IPS DF 4.7 (cell line): ENCODE results near the gene CPEB3.

Experiments used
- DNase-seq: peaks from one replicate; pipeline ENCODE4 v3.0.0-alpha.2; 2013; ENCODE audit warnings: low spot score; ENCODE audit errors: extremely low read depth

Gene CPEB3

DNA sequence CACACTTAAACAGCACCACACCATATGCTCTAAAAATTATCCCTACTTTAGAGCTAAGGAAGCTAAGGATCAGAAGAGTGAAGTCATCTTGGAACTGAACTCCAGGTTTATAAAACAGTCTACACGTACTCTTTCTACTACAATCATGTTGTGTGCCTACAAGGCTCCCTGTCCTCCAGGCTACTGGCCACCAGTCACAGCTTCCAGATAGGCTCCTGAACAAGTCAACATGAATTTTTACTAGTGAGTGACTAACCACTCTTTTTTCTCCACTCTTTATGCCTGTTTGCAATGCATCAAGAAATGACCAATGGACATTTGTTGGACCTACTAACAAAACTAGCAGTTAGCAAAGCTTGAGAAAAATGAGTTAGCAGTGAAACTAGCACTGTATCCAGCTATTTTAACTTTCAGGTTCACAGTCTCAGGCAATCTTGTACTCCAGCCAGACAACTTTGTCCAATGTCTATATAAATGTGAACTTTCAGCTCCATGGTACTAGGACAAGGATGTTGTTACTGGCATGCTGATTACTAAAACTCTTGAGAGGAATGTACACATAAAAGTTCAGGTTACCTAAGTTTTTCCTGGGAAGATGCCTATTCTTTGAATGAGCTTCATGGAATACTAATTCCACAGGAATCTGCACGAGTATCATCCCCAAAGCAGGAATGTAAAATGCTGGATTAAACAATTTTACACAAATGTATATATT is 187.3 kb downstream of the CPEB3 start:
- DNase-seq, result no peak

DNA sequence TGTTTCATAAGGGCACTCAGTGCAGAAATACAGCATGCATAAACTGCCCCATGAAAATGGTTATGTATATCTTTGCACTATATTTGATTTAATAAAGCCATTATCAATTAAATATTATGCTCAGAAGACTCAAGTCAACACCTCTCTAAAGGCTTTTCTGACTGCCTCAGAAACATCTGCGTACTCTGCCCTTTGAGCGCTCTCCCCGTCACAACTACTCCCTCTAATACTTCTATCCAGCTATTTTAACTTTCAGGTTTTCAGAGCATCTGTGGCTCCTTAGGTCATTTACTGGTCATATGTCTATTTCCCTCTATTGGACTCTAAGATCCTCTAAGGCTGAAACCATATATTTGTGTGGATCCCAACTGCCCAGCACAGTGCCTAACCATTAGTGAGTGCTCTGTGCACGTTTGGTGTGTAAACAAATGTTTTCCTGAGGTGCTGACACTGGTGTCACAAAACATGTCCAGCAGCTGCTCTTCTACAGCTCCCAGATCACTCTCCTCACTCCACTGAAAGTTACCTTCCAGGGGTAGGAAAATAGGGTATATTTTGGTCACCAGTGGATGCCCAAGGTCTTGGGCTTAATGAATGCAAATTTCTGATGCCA is 188.2 kb downstream of the CPEB3 start:
- no peak for DNase-seq

DNA sequence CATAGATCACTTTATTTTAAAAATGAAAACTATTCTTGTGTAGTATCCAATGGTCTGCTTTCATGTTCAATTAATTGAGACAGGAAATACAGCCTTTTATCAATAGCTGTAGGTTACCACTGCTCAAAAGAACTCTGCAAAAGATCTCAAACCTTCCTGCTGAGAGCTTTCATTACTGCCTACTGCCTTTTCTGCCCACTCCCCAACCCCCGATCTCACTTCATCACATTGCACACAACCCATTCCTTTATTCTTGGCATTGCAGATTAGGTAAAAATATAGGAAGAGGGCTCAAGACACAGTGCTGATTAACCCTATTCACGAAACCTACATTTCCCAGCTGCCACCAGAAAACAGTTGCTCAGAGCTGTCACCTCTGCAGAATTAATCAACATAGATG is 195.9 kb downstream of the CPEB3 start:
- DNase-seq, result no peak

DNA sequence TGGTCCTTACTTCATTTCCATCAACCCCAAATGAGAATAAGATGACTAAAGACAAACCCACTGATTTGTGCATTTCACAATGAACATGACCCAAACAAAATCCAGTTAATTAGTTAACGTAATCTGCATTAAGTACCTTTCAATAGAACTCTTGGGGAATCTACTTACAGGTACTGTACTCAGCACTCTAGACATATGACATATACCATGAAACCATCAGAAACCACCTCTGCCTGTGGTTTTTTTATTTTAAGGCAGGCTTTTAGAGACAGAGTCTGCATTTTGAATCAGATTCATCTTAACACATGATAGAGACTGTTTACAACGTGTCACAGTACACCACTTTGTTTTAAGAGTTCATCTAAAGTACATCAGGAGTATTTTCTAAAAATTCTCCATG is 198.9 kb downstream of the CPEB3 start:
- no peak for DNase-seq

DNA sequence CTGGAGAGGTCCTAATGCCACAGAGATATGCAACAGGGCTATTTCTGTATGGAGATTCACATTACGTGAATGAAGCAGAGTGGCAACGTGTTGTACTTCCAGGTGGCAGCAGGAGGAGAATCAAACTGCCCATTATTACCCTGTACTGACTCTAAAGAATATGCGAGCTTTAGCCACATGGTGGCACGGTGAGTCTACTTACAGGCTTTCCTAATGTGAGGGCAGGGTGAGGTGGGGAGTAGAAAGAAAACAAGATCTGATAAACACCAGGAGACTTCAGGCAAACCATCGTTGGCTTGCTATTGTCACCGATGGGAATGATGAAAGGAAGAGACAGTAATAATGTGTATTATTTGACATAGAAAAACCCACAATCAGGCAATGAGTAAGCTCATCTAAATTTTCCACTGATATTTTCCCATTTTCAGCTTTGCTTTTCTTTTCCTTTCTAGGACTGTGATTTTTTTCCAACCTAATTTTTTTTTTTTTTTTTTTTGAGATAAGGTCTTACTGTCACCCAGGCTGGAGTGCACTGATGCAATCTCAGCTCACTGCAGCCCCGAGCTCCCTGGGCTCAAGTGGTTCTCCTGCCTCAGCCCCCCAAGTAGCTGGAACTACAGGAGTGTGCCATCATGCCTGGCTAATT is 203.0 kb downstream of the CPEB3 start:
- DNase-seq, result peak; percentile 68

DNA sequence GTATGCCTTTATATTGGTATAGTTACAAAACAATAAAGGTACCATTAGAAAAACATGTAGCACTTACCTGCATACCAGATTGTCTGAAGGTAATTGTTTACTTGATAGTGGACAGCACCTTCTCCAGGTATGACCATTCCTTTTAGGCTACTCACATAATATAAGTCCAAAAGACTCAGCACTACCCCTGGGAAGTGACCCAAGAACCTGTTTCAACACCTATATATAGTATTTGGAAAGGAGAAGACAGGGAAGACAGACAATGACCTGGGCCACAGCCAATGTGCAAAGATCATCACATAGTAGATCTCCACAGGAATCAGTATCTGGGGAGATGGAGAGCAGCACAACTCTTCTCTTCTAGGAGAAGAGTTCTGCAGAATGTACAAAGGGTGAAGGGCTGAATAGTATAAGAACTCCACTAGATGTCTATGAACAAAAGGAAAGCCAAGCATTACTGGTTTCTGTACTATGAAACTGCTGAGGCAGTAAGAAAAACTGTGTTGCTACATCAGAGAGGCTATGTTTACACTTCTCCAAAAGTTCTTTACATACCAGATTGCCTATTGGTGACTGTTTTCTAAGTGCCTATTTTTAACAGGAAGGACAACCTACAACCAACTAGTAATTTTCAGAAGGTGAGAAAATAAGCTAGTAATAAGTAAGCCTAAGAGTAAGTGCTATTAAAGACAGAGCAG is 208.1 kb downstream of the CPEB3 start:
- DNase-seq, result no peak

DNA sequence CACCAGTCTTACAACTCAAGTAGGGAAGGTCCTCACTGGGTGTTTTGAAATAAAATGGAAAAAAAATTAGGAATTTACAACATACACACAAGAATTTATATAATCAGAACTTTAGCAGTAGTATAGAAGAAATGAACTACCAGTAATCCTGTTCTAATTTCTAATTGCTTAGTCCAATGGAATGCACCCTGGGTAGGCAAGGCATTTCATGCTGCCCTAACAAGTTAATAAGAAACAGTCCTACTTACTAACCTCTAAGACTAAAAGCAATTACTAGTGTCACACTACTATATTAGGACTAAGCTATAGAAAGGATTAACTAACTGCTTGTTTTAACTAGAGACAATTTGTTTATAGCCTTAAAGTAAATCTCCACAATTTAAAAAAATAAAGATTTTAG is 209.2 kb downstream of the CPEB3 start:
- no peak for DNase-seq

DNA sequence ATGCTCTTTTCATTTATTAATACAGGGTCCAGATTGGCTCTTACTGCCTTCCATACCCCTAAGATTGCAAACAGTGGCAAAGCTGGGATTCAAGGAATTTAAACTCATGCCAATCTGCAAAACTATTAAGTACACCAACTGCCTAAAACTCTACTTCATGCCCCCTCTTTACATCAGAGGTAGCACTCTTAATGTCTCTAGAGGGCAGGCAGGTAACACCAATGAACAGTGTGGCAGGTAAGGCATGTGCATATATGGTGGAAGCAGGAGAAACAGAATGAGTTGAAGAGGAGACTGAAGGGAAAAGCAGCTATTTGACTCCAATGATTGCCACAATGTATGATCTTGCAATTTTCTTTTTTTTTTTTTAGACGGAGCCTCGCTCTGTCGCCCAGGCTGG is 210.6 kb downstream of the CPEB3 start:
- DNase-seq, result no peak

DNA sequence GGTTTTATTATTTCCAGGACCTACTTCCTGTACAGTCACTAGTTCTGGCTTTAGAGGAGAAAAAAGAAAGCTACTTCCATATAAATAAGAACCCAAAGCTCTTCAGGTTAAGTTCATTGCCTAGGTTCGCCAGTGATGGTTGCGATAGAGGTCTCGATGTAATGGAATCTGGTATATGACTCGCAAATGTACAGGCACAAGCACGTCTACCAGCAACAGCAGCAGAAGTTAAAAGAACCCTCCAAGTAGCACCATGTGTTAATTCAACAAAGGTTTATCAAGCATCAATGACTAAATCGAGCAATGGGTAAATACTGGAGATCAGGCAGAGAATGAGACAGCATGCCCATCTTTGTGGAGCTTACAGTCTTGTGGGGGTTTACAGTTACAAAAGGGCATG is 211.9 kb downstream of the CPEB3 start:
- no peak for DNase-seq

DNA sequence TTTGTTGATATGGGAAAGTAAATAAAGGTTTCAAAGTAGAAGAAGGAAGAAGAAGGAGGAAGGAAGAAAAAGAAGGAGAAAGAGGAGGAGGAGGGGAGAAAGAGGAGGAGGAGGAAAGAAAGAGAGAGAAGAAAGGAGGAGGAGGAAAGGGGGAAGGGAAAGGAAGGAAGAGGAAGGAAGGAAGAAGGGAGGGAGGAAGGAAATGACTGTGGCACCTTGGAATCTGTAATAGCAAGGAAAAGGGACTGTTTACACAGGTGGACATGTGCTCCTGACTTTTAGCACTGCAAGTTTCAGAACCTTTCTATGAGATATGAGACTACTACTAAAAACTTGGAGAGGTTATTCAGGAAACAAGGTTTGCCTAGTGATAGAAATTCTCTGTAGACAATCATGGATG is 214.2 kb downstream of the CPEB3 start:
- no peak for DNase-seq

DNA sequence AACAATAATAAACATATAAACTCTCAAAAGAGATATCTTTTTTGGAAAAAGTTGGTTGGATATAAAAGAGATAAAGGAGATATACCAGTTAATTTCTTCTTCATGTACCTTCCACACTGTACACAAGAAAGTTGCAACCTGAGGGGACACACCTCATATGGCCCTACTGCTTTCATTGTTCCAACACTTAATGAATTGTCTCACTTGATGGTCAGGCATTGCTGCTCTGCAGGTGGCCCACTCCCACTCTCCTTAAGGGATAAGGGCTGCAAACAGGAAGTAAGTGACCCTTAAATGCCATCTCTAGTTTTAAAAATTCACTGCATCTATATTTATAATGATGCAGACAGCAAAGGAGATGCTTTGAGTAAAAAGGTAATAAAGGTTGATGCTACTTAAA is 215.0 kb downstream of the CPEB3 start:
- DNase-seq, result no peak

DNA sequence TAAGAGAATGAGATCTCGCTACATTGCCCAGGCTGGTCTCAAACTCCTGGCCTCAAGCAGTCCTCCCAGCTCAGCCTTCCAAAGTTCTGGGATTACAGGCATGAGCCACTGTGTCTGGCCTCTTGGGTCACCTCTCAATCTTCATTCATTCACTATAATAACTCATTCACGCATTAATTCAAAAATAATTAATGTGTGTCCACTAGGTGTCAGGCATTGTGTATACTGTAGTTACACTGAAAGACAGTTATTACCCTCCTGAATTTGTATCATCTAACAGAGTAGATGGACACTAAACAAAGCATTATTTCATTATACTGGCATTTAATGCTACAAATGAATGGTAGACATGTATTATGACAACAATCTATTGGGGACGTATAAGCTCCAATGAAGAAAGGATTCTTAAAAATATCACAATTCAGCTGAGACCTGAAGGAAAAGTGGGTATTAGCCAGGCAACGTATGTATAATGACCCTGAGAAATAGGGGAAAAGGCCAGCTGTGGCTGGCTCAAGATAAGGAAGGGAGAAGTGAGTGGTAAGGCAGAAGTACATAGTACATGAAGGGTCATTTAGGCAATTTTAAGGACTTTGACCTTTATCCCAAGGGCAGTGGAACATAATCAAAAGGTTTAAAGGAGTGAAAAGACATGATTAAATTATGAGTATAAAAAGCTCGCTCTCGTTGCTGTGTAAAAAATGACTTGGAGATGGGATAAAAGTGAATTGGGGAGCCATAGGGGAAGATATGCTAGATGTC is 216.6 kb downstream of the CPEB3 start:
- DNase-seq, result no peak

DNA sequence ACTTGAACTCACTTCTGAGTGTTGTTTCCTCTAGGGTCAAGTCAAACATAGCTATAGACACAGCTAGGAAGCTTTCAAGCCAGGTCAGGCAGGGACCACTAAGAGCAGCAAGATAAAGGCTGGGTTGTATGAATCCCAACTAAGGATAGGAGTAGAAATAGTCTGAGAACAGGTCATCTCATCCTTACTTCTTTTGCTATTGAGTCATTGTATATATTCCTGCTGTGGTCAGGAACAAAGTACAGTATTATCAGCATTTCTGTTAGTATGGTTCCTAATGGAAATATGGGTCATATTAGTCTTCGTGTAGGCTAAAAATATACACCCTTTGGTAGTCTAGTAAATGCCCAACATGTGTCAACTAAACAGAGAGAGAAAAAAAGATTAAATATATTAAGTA is 222.0 kb downstream of the CPEB3 start:
- no peak for DNase-seq

DNA sequence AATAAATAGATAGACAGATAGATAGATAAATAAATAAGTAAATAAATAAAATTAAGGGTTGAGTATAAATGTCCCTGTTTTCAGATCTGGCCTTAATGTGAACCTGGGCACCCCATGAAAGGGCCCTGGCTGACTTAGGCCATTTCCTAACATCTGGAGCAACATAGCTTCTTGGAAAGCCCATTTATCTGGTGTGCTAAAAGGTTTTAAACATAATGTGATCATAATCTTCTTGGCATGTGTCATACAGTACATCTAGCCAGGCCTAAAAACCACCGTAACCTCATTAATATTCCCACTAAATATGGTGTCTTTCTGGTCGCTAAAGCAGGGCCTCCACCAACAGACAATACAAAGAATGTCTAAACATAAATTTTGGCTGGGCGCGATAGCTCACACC is 224.5 kb downstream of the CPEB3 start:
- DNase-seq, result no peak

DNA sequence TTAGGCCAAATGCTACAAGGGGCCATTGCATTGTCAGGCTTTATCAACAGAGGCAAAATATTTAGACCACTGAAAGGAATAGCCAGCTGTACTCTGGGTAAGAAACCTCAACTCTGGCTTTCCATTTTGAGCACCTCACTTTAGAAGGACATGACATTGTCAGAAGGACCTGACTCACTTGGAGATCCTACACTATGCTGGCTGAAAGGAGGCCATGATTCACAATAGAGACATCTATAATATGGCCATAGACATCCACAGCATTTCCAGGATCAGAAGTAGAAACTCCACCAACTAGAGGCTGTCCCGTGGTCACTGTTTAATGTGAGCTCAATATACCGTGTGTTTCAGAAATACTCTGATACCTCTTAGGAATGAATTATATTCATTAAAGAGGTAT is 226.4 kb downstream of the CPEB3 start:
- no peak for DNase-seq

DNA sequence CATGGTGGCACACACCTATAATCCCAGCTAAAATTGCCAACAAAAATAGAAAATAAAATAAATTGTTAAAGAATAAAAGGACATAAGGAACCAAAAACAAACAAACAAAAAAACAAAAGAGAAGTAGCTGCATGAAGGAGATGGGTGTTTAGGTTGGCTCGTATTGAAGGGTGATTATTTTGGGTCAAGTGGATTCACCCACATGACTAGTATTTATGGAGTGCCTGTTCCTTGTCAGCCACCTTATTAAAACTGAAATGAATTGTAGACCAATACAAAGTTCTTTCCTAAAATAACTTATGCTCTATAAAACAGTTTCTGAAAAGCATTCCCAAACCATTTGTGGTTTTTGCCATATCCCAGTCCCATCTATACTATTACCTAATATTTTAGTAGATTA is 228.6 kb downstream of the CPEB3 start:
- DNase-seq, result no peak

DNA sequence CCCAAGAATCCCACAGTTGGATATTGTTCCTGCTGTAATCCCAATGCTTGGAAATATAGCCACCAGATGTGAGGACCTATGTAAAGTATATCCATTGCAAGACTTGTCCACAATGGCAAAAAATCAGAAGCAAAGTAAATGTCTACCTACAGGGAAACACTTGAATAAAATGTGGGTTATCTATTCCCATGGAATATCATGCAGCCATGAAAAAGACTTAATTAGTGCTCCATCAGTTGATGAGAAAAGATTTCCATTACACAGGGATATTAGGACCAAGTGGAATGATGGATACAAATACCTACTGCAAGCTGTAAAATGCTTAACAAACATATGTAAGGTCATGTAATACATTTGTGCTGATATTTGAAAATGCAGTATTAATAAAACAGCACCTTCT is 236.1 kb downstream of the CPEB3 start:
- DNase-seq, result no peak

DNA sequence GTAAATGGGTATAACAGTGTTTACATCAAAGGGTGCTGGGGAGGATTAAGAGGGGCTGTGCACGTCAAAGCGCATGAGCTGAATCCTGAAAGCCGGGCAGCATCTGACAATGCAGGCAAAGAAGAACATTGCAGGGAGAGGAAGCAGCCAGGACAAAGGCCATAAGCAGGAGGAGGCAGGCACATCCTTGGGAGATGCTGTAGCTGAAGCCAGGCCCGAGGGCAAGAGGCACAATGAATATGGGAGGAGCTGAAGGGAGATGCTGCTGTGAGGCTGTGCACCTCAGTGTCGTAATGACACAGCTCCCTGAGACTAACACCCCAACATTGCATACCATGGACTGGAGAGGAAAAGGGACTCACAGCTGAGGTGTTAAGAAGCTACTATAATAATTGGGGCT is 238.1 kb downstream of the CPEB3 start:
- no peak for DNase-seq

DNA sequence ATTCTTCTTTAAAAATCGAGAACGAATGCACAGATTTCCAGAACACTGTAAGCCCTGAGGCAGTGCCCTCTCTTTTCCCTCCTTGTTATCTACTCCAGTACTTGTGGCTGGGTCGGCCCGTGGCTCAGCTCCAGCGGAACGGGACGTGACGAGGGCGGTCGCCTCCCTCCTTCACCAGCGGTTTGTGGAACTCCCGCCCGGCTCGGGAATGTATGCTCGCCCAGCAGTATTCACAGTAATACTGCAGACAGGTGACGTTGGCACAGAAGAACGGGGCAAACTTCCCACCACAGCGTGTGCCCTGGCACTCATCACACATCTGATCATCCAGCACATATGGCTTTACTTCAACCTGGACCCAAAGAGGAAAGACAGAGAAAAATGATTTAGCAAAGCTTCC is 238.8 kb downstream of the CPEB3 start:
- DNase-seq, result no peak

DNA sequence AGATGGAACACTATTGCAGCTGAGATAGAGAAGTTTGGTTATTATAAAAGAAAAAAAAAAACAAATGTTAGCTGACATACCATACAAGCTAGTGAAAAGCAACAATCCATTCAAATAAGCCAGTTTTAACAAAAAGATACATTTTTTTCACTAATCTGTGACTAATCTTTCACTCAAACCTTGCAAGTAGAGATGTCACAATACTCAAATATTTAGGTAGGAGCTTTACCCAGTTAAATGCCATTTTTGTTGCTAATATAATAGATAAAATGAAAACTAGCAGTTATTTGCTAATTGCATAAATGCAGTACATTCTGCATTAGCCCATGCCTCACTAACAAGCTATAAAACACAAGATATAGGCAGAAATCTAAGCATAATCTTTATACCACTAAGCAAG is 243.7 kb downstream of the CPEB3 start:
- DNase-seq, result no peak

DNA sequence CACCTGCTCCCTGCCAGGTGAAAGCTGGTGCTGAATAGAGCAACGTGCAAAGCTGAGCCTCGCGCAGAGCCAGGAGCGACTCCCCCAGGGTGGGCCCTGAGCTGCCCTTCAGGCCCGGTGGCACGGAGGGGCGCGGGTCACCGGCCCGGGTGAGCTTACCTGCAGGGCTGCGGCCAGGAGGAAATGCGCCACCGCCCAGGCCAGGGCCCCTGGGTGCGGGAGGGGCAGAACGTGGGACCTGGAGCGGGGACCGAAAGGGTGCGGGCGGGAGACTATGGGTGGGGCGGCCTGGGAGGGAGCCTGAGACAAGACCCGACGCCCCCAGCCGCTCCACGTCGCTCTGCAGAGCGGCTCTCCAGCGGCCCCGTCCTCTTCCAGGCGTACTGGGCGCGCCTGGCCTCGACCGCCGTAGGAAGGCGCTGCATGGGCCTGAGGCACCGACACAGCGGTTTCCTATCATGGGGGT is 245.2 kb downstream of the CPEB3 start:
- DNase-seq, result no peak

DNA sequence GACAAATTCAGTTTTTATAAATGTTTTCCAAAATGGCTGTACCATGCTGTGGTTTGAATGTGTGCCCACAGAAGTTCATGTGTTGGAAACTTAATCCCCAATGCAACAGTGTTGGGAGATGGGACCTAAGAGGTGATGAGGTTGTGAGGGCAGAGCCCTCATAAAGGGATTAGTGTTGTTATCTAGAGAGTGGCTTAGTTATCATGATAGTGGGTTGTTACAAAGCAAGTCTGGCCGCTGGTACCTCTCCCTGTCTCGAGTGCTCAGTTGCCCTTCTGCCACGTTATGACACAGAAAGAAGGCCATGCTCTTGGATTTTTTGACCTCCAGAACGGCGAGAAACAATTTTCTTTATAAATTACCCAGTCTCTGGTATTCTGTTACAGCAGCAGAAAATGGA is 248.3 kb downstream of the CPEB3 start:
- no peak for DNase-seq
